NCI-H345 treated with DMSO at 0.1 percent for 48 hours (cell line): ENCODE results near the gene CS.

Experiments used
- DNase-seq: peaks from one replicate; lab custom pipeline; 2025; ENCODE audit not compliant: unreplicated experiment; lab: John Stamatoyannopoulos, UW

Gene CS

GRCh38 chr12:56253091-56253490, 47.0 kb downstream of the CS start:
- no peak for DNase-seq

GRCh38 chr12:56252649-56253048, 47.5 kb downstream of the CS start:
- DNase-seq: no peak

GRCh38 chr12:56248711-56249110, 51.4 kb downstream of the CS start:
- no peak for DNase-seq

GRCh38 chr12:56247923-56248322, 52.2 kb downstream of the CS start:
- no peak for DNase-seq

GRCh38 chr12:56244494-56244893, 55.6 kb downstream of the CS start:
- DNase-seq: no peak

GRCh38 chr12:56243731-56244181, 56.4 kb downstream of the CS start:
- no peak for DNase-seq

- no peak for DNase-seq
These were observed 57.1 kb downstream of the CS start for GRCh38 chr12:56242986-56243385.

GRCh38 chr12:56241424-56242303, 58.5 kb downstream of the CS start:
- DNase-seq: no peak

- DNase-seq: no peak
These were observed 62.6 kb downstream of the CS start for GRCh38 chr12:56237552-56237951.

GRCh38 chr12:56236985-56237384, 63.1 kb downstream of the CS start:
- DNase-seq: no peak

- DNase-seq: no peak
These were observed 64.0 kb downstream of the CS start for GRCh38 chr12:56236091-56236490.

- no peak for DNase-seq
These were observed 65.2 kb downstream of the CS start for GRCh38 chr12:56234746-56235436.

GRCh38 chr12:56231184-56231582, 68.9 kb downstream of the CS start:
- no peak for DNase-seq

GRCh38 chr12:56230432-56231183, 69.5 kb downstream of the CS start:
- no peak for DNase-seq

GRCh38 chr12:56229916-56230431, 70.2 kb downstream of the CS start, which contains the start of gene SLC39A5:
Gene SLC39A5 (plus strand): TSS chr12:56230051. CDS start chr12:56231275, 1,224 bp downstream.
- DNase-seq: no peak

- DNase-seq: no peak
These were observed 71.0 kb downstream of the CS start for GRCh38 chr12:56229082-56229481.

GRCh38 chr12:56224954-56225353, 75.2 kb downstream of the CS start:
- DNase-seq: no peak

- peak; percentile 93 for DNase-seq
These were observed 75.9 kb downstream of the CS start, which contains the start of gene NABP2 for GRCh38 chr12:56224102-56224701. Gene NABP2 (plus strand): TSS chr12:56224342. CDS start chr12:56224857, 515 bp downstream.

- DNase-seq: no peak
These were observed 76.5 kb downstream of the CS start for GRCh38 chr12:56223571-56224101.

GRCh38 chr12:56222531-56222895, 77.6 kb downstream of the CS start:
- DNase-seq: no peak
